Neuronal stem cell (in vitro differentiated cells): Measurements from ENCODE around the gene MAP6.

Experiments used
- DNase-seq: peaks from one replicate; pipeline ENCODE4 v3.0.0-alpha.2; 2013; ENCODE audit warnings: low spot score
- H2AFZ ChIP-seq: one replicate; pipeline ENCODE4 v1.6.1; 2013; ENCODE audit warnings: mild to moderate bottlenecking, low read length, inconsistent platforms
- H2AK5ac ChIP-seq: 2 replicates; pipeline ENCODE4 v1.6.1; 2013; ENCODE audit warnings: low read depth, mild to moderate bottlenecking, inconsistent platforms, low read length, moderate library complexity, mixed read lengths
- H2BK120ac ChIP-seq: 2 replicates; pipeline ENCODE4 v1.6.1; 2013; ENCODE audit warnings: low read depth, mild to moderate bottlenecking, inconsistent platforms, low read length, moderate library complexity, mixed read lengths
- H2BK12ac ChIP-seq: one replicate; pipeline ENCODE4 v1.6.1; 2013; ENCODE audit warnings: low read length, inconsistent platforms
- H2BK15ac ChIP-seq: 2 replicates; pipeline ENCODE4 v1.6.1; 2013; ENCODE audit warnings: mild to moderate bottlenecking, low read length, inconsistent platforms, mixed read lengths
- H2BK5ac ChIP-seq: one replicate; pipeline ENCODE4 v1.6.1; 2013; ENCODE audit warnings: inconsistent platforms, mild to moderate bottlenecking, low read length, moderate library complexity
- H3K14ac ChIP-seq: one replicate; pipeline ENCODE4 v1.6.1; 2013; ENCODE audit warnings: low read length, inconsistent platforms
- H3K18ac ChIP-seq: 2 replicates; pipeline ENCODE4 v1.6.1; 2013; ENCODE audit warnings: low read length, inconsistent platforms
- H3K23ac ChIP-seq: 2 replicates; pipeline ENCODE4 v1.6.1; 2013; ENCODE audit warnings: low read depth, mild to moderate bottlenecking, mixed read lengths, low read length, inconsistent platforms; ENCODE audit not compliant: poor library complexity
- H3K27ac ChIP-seq: replicated peaks from 3 replicates; pipeline ENCODE4 v1.5.1; 2013; ENCODE audit warnings: low read length, inconsistent platforms
- H3K27me3 ChIP-seq, 3 experiments: 2 replicates each; pipeline ENCODE4 v1.6.1; 2013; ENCODE audit warnings: low read length in 3 of 3, mild to moderate bottlenecking in 2 of 3, inconsistent platforms in 1 of 3, low read depth in 1 of 3, mixed read lengths in 1 of 3, moderate library complexity in 1 of 3; ENCODE audit not compliant: control insufficient read depth in 3 of 3, insufficient read depth in 3 of 3
- H3K36me3 ChIP-seq, 2 donors: replicated peaks in 1 of 2; 2 replicates each; pipeline ENCODE4 v1.6.1; 2013; ENCODE audit warnings: low read length in 2 of 2; ENCODE audit not compliant: control insufficient read depth in 2 of 2, insufficient read depth in 2 of 2
- H3K4ac ChIP-seq: 2 replicates; pipeline ENCODE4 v1.6.1; 2013; ENCODE audit warnings: inconsistent platforms, mild to moderate bottlenecking, low read length, moderate library complexity
- H3K4me1 ChIP-seq, 2 donors: 1 replicate in 1 of 2; 2 replicates in 1 of 2; pipeline ENCODE4 v1.6.1; 2013; ENCODE audit warnings: low read length in 2 of 2, low read depth in 1 of 2; ENCODE audit not compliant: control insufficient read depth in 2 of 2, insufficient read depth in 1 of 2
- H3K4me2 ChIP-seq: one replicate; pipeline ENCODE4 v1.6.1; 2013; ENCODE audit warnings: mild to moderate bottlenecking, low read length, inconsistent platforms; ENCODE audit not compliant: insufficient read depth, poor library complexity, severe bottlenecking
- H3K4me3 ChIP-seq, 2 donors: 2 replicates each; pipeline ENCODE4 v1.5.1; 2013; ENCODE audit warnings: low read length in 2 of 2, mild to moderate bottlenecking in 2 of 2, inconsistent platforms in 1 of 2, moderate library complexity in 1 of 2
- H3K79me1 ChIP-seq: one replicate; pipeline ENCODE4 v1.6.1; 2013; ENCODE audit warnings: low read depth, mild to moderate bottlenecking, inconsistent platforms, low read length, moderate library complexity
- H3K9ac ChIP-seq: one replicate; pipeline ENCODE4 v1.6.1; 2013; ENCODE audit warnings: mild to moderate bottlenecking, low read depth, low read length, inconsistent platforms; ENCODE audit not compliant: poor library complexity
- H3K9me3 ChIP-seq, 2 donors: replicated peaks in 1 of 2; 2 replicates each; pipeline versions ENCODE3 to v1.6.1; 2013; ENCODE audit warnings: low read length in 2 of 2, mild to moderate bottlenecking in 2 of 2, inconsistent platforms in 1 of 2, low read depth in 1 of 2, mixed read lengths in 1 of 2, moderate library complexity in 1 of 2; ENCODE audit not compliant: control insufficient read depth in 2 of 2, insufficient read depth in 1 of 2
- H4K8ac ChIP-seq: one replicate; pipeline ENCODE4 v1.6.1; 2013; ENCODE audit warnings: low read depth, mild to moderate bottlenecking, inconsistent platforms, low read length, moderate library complexity
- H4K91ac ChIP-seq: one replicate; pipeline ENCODE4 v1.6.1; 2013; ENCODE audit warnings: low read length, low read depth, mild to moderate bottlenecking, inconsistent platforms; ENCODE audit not compliant: poor library complexity
- WGBS, 2 donors: extraction: QIAGEN DNeasy Blood & Tissue Kit; methylation state at CpG; one replicate each; pipeline ENCODE4 v1.1.7; 2013; ENCODE audit warnings: missing lambda C conversion rate in 2 of 2, mixed read lengths in 1 of 2; ENCODE audit not compliant: insufficient read length in 2 of 2, insufficient replicate concordance in 1 of 2; ENCODE audit errors: extremely low coverage in 2 of 2; 5-methylcytosine and 5-hydroxymethylcytosine counted together

Gene MAP6

DNA sequence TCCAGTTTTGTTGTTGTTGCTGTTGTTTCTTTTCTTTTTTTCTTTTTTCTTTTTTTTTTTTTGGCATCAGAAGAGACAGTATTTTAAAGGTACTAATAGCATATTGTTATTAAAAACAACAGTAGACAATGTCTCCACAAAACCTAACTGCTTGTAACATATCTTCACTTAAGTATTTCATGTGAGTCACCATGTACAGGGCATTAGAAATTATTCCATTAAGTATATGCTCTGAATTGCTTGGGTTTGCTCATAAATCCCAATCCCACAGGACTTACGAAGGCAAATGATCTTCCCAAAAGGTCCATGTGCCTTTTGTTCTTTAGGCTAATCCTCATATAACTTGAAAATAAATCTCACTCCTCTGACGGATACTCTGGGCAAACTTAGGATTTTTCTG lies 35.9 kb downstream of the MAP6 start:
- H3K4me2 ChIP-seq, result no peak overlapping the region
- H4K91ac ChIP-seq, result no peak overlapping the region
- no peak for DNase-seq
- no peak overlapping the region for H3K27ac ChIP-seq
- no peak overlapping the region for H3K4me3 ChIP-seq
- H3K9ac ChIP-seq, result no peak overlapping the region
- no peak overlapping the region for H2AFZ ChIP-seq
- H3K18ac ChIP-seq, result no peak overlapping the region
- H2BK15ac ChIP-seq, result no peak overlapping the region
- no peak overlapping the region for H3K14ac ChIP-seq
- H3K4me1 ChIP-seq, result peaks cover 26 to 36% of the 10 kb centered on the region in 2 donors
- no peak overlapping the region for H2BK12ac ChIP-seq
- no CpG with 5 or more reads among the region's 2 CpGs for WGBS, 2 donors
- H3K23ac ChIP-seq, result no peak overlapping the region
- no peaks in the 10 kb centered on the region for H3K9me3 ChIP-seq
- no peaks in the 10 kb centered on the region for H3K36me3 ChIP-seq
- no peak overlapping the region for H2AK5ac ChIP-seq
- H3K27me3 ChIP-seq, result no peaks in the 10 kb centered on the region
- H3K79me1 ChIP-seq, result no peaks in the 10 kb centered on the region
- no peak overlapping the region for H3K4ac ChIP-seq
- no peak overlapping the region for H4K8ac ChIP-seq
- H2BK120ac ChIP-seq, result no peak overlapping the region
- H2BK5ac ChIP-seq, result no peak overlapping the region

- Histone ChIP-seq H3K4me2 (no peak overlapping the region), H3K36me3 (no peaks in the 10 kb centered on the region), H3K4ac (no peak overlapping the region), H2AFZ (no peak overlapping the region), H3K18ac (no peak overlapping the region), H2AK5ac (no peak overlapping the region), H3K27ac (no peak overlapping the region), H2BK15ac (no peak overlapping the region), H3K9me3 (no peaks in the 10 kb centered on the region), H2BK12ac (no peak overlapping the region), H3K23ac (no peak overlapping the region), H3K4me1 (peaks cover 31 to 40% of the 10 kb centered on the region in 2 donors), H3K4me3 (no peak overlapping the region), H3K27me3 (no peaks in the 10 kb centered on the region), H4K91ac (no peak overlapping the region), H2BK120ac (no peak overlapping the region), H2BK5ac (no peak overlapping the region), H3K9ac (no peak overlapping the region), H3K79me1 (no peaks in the 10 kb centered on the region), H4K8ac (no peak overlapping the region), H3K14ac (no peak overlapping the region)
- WGBS, 2 donors, result no CpG with 5 or more reads among the region's 2 CpGs
- DNase-seq, result no peak
Observed at GRCh38 chr11:75632450-75632849, 36.4 kb downstream of the MAP6 start.

GRCh38 chr11:75631086-75631730 lies 37.6 kb downstream of the MAP6 start:
- peaks cover 38 to 47% of the 10 kb centered on the region in 2 donors for H3K4me1 ChIP-seq
- no CpG with 5 or more reads among the region's 2 CpGs for WGBS, 2 donors

DNA sequence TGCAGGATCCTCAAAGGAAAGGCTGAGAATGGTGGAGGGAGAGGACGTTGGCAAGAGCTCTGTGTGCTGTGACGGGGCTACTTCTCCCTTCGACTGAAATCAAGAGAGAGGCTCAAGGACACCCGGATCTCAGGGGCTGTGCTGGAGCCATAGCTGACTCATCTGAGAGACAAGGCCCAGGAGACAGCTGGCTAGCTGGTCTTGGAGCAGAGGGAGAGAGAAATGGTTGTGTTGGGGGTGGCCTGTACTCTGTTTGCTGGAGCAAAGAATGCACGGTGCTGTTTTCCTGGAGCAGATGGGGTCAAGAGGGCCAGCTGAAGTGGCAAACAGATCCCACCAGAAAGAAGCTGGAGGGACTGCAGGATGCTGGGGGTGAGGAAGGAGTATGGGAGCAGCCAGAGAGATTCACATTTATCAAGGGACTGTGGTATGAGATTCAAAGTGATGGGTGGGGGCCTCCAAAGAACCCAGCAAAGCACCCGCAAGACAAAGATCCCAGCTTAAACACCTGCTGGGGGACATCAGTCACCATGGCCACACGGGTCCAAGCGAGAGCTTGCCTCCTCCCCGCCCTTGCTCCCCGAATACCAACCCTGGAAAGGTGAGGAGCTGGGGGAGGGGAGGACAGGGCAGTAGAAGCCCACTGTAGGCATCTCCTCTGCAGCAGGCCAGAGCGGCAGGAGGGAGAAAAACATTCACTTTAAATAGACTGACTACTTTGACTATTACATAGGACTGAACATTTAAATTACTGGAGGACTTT lies 40.8 kb downstream of the MAP6 start:
- no CpG with 5 or more reads among the region's 11 CpGs for WGBS, 2 donors
- H3K36me3 ChIP-seq, result no peaks in the 10 kb centered on the region

More at GRCh38 chr11:75631086-75631730, 37.6 kb downstream of the MAP6 start:
- Histone ChIP-seq H2BK5ac (no peak overlapping the region), H3K79me1 (no peaks in the 10 kb centered on the region), H2AK5ac (no peak overlapping the region), H4K91ac (no peak overlapping the region), H3K27me3 (no peaks in the 10 kb centered on the region), H3K36me3 (no peaks in the 10 kb centered on the region), H2BK12ac (no peak overlapping the region), H3K27ac (no peak overlapping the region), H2AFZ (no peak overlapping the region), H4K8ac (no peak overlapping the region), H3K9me3 (no peaks in the 10 kb centered on the region), H3K4me2 (no peak overlapping the region), H2BK15ac (no peak overlapping the region), H3K18ac (no peak overlapping the region), H3K4ac (no peak overlapping the region), H2BK120ac (no peak overlapping the region), H3K4me3 (no peak overlapping the region), H3K14ac (no peak overlapping the region), H3K9ac (no peak overlapping the region), H3K23ac (no peak overlapping the region)
- DNase-seq, result no peak

More for the DNA sequence above, 40.8 kb downstream of the MAP6 start:
- H3K79me1 ChIP-seq, result no peaks in the 10 kb centered on the region
- no peak overlapping the region for H4K91ac ChIP-seq
- H3K4me1 ChIP-seq, result peaks cover 39 to 59% of the 10 kb centered on the region in 2 donors
- peak overlapping the region; percentile 15 for H3K18ac ChIP-seq
- H3K27me3 ChIP-seq, result no peaks in the 10 kb centered on the region
- H2AFZ ChIP-seq, result no peak overlapping the region
- H3K9ac ChIP-seq, result no peak overlapping the region
- H4K8ac ChIP-seq, result no peak overlapping the region
- no peak overlapping the region for H3K4me3 ChIP-seq
- H2BK12ac ChIP-seq, result no peak overlapping the region
- H2BK15ac ChIP-seq, result no peak overlapping the region
- H3K4ac ChIP-seq, result no peak overlapping the region
- no peak overlapping the region for H3K23ac ChIP-seq
- H3K14ac ChIP-seq, result no peak overlapping the region
- no peaks in the 10 kb centered on the region for H3K9me3 ChIP-seq
- no peak overlapping the region for H2AK5ac ChIP-seq
- H3K27ac ChIP-seq, result no peak overlapping the region
- no peak overlapping the region for H2BK120ac ChIP-seq
- H3K4me2 ChIP-seq, result no peak overlapping the region
- DNase-seq, result no peak
- H2BK5ac ChIP-seq, result no peak overlapping the region
